Kidney capillary endothelial cell (primary cell): Measurements from ENCODE around the gene CENPF.

Experiments
- DNase-seq: peaks from one replicate; pipeline ENCODE4 v3.0.0-alpha.2; 2018; ENCODE audit warnings: low spot score

The CENPF gene

DNA sequence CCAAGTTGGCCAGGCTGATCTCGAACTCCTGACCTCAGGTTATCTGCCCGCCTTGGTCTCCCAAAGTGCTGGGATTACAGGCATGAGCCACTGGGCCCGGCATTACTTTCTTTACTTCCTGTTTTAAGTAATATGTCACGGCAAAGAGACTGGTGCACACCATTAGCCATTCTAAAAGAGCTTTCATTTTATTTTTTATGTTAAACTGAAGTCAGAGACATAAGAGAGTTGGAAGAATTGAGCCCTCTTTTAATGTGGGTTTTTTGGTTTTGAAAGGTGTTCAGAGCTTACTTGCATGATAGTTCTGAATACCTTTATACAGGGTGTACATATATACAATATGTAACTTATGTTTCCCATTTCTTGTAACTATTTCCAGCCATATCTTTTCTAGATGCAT, 14.3 kb downstream of the CENPF start:
- no peak for DNase-seq

DNA sequence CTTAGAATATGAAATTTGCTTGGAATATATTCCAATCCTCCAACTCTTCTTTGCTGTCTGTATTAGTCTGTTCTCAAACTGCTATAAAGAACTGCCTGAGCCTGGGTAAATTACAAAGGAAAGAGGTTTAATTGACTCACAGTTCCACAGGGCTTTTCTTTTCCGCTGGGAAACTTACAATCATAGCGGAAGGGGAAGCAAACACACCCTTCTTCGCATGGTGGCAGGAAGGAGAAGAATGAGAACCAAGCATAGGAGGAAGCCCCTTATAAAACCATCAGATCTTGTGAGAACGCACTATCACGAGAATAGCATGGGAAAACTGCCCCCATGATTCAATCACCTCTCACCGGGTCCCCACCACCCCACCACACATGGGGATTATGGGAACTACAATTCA, 14.8 kb downstream of the CENPF start:
- DNase-seq, result no peak

DNA sequence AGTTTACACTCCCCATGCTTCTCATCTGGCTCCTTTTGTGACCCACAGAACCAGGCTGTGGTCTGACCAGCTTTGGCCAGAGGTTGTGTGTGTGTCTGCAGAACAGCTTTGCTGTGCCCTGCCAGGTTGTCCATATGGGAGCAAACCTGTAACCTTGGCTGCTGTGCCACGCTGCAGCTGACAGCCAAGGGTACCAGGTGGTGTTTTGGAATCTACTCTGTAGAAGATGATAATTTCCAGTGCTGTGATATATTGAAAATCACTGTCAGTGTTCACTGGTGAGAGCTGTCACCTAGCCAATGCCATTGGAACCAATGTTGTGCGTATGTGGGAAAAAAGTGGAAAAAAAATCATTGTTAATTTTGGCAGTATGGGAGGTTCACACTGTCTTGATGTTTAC, 18.2 kb downstream of the CENPF start:
- DNase-seq, result no peak

DNA sequence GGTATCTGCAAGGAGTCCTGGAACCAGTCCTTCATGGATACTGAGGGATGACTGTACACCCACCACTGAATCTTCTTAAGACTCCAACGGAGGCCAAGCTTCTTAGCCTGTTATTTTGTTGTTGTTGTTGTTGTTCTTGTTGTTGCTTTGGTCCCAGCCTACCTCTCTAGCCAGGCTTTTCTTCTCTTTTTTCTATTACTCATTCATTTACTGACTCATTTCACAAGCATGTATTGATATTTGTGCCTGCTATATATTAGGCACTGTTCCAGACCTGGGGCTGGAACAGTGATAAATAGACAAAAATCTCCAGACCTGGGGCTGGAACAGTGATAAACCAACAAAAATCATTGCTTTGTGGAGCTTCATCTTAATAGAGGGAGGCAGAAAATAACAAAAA, 20.4 kb downstream of the CENPF start:
- DNase-seq, result no peak

DNA sequence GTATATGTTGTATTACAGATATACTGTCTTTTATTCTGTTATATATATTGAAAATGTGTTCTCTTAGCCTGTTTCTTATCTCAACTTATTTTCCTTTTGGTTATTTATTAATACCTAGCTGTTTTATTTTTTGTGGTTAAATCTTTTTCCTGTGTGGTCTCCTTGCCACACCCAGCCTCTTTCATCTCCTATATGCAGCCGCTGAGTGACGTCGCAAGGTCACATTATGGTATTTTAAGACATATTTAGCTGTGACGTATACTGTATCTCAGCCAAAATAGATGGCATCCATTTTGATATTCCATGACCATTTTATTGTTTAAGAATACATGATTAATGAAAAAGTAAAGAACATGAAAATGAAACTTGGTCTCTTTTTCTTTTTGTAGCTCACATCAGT, 29.1 kb downstream of the CENPF start:
- DNase-seq, result no peak

DNA sequence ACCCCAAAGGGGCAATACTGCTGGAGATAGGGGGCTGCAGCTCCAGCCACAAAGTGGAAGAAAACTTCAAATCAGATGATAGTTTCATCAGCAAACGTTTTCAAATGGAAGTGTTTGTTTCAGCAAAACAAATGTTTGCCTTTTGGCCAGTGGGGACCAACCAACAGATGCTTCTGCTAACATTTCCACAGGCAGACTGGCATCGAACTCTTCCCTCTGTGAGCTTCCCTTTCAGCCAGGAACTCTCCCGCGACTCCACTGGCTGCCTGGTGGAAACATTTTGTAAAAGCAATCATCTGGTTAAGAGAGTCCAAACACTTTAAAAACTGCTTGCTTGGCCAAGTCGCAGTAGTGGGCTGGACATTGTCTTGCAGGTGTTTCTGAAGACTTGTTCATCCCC, 30.7 kb downstream of the CENPF start:
- DNase-seq, result no peak

DNA sequence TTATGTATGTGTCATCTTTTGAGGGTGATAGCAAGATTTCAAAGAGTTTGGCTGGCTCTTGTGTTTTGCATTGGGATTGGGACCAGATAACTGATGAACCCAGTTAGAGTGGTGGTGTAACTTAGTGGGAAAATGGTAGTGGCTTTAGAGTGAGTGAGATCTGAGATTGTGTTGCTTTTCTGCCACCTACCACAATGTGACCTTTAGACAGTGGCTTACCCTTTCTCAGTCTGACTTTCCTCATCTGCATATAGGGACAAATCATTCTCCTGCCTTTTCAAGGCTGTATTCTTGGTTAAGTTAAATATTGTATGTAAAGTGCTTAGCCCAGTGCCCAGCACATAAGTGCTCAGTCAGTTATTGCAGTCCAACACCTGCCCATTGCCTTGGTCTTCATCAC, 31.3 kb downstream of the CENPF start:
- no peak for DNase-seq

DNA sequence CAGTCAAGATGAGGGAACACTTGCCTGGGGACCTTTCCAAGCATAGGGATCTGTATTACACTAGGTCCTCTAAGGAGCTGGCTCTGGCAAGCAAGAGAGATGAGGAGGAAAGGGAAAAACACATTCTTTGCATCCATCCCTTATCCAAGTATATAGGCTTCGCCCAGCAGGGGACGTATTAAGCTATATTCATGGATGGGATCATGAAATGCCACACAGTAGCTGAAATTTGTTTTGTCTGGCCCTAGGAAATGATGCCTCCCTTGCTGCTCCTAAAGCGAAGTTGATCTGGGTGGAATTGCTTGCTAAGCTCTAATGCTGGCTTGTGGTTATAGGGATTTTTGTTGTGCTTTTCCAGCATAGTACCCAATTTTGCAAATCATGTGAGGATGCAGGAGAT, 32.1 kb downstream of the CENPF start:
- no peak for DNase-seq

DNA sequence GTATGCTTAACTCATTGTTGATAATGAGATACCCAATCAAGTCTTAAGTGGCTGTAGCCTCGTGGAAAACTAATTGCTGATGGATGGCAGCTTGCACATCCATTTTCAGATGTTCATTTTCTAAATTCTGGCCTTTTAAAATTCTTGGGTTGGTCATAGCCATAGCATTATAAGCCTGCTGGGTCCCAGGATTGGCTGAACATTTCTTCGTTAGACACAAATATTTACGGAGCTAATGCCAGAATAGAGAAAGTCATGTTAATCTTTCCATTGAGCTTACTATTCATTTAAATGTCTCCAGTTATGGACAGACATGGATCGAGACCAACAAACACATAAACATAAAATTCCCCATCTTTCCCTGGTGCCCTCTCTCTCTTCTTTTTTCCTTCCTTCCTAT, 32.5 kb downstream of the CENPF start:
- no peak for DNase-seq

DNA sequence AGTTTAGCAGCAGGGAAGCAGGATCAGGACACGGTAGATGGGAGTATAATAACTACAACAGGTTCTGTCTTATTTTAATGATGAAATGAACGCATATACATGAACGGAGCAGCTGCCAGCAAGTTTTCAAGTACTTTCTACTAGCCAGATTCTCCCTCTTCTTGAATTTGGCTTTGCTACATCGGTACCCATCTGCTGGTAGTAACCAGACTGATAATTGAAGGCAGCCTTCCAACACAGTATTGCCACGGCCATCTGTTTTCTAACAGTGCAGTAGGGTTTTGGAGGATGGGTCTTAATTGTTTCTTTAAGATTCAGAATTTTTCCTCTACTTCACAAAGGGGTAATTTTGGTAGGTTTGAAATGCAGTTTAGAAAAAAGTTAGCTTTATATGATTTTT, 33.4 kb downstream of the CENPF start:
- DNase-seq, result no peak

DNA sequence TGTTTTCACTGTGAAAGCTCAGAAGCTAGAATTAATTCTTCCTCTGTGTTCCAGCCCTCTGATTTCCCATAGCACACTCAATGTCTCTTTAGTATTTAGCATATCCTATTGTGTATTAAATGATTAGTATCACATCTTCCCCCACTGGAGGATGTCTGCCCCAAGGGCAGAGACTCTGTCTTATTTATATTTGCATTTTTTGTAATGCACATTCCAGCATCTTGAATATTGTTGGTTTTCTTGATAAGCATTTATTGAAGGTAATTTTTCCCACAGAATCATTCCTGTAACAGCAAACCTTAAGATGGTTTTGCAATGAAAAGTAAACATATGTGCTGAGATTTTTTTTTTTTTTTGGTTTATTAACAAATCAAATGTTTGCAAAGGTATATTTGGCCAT, 34.1 kb downstream of the CENPF start:
- no peak for DNase-seq

DNA sequence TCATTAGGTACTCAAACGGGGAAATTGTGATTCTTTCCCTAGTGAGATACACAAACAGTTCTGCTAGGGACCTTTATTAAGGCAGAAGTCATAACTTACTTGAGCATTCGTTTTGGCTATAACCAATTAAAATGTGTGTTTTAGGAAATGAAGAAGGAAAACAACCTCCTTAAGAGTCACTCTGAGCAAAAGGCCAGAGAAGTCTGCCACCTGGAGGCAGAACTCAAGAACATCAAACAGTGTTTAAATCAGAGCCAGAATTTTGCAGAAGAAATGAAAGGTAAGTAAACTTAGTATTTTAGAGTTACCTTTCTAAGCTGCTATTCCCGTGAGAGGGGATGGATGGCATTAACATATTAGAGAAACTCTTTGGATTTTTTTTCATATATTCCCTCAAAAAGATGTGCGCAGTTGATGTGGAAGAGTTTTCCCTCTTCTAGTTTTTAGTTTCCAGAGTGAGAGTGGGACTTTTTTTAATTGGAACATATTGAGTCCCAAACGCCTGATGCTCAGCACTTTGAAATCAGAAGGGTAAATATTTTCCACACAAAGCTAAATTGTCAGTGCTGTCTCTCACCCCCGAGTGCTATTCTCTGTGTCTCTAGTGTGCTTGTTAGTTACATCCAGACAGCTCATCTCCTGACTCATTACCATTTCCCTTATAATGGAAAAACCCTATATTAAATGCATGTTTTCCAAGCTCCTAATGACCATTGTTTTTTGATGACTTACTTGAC, 34.9 kb downstream of the CENPF start:
- peak; percentile 50 for DNase-seq

DNA sequence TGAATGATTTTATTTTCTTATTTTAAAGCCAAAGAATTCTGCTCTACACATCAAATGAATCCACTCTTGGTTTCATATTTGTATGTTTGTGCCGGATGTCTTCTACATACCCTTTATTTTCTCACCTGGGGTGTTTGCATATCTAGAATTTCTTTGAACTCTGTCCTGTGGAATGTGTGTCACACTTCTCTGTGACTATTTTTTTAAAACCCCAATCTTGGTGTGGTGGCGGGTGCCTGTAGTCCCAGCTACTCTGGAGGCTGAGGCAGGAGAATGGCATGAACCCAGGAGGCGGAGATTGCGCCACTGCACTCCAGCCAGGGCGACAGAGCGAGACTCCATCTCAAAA, 35.4 kb downstream of the CENPF start:
- no peak for DNase-seq

DNA sequence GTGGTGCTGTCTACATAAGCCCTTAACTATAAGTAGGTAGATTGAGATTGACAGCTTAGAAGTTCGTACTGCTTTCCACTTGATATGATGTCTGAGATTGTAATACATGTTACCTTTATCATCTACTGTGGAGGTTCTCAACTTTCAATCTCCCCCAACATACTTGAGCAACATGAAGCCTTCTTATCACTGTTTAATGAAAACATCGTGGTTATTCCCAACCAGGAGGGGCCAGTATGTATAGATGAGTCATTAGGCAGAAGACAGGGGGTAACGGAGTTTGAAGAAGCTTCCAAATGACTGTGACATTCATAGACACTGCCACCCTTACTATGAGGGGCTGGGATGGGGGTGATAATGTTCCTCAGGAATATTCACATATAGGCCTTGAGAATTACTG, 36.0 kb downstream of the CENPF start:
- DNase-seq, result no peak

DNA sequence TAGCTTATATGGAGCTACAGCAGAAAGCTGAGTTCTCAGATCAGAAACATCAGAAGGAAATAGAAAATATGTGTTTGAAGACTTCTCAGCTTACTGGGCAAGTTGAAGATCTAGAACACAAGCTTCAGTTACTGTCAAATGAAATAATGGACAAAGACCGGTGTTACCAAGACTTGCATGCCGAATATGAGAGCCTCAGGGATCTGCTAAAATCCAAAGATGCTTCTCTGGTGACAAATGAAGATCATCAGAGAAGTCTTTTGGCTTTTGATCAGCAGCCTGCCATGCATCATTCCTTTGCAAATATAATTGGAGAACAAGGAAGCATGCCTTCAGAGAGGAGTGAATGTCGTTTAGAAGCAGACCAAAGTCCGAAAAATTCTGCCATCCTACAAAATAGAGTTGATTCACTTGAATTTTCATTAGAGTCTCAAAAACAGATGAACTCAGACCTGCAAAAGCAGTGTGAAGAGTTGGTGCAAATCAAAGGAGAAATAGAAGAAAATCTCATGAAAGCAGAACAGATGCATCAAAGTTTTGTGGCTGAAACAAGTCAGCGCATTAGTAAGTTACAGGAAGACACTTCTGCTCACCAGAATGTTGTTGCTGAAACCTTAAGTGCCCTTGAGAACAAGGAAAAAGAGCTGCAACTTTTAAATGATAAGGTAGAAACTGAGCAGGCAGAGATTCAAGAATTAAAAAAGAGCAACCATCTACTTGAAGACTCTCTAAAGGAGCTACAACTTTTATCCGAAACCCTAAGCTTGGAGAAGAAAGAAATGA, 37.6 kb downstream of the CENPF start:
- DNase-seq, result no peak

DNA sequence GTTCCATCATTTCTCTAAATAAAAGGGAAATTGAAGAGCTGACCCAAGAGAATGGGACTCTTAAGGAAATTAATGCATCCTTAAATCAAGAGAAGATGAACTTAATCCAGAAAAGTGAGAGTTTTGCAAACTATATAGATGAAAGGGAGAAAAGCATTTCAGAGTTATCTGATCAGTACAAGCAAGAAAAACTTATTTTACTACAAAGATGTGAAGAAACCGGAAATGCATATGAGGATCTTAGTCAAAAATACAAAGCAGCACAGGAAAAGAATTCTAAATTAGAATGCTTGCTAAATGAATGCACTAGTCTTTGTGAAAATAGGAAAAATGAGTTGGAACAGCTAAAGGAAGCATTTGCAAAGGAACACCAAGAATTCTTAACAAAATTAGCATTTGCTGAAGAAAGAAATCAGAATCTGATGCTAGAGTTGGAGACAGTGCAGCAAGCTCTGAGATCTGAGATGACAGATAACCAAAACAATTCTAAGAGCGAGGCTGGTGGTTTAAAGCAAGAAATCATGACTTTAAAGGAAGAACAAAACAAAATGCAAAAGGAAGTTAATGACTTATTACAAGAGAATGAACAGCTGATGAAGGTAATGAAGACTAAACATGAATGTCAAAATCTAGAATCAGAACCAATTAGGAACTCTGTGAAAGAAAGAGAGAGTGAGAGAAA, 38.4 kb downstream of the CENPF start:
- DNase-seq, result no peak

DNA sequence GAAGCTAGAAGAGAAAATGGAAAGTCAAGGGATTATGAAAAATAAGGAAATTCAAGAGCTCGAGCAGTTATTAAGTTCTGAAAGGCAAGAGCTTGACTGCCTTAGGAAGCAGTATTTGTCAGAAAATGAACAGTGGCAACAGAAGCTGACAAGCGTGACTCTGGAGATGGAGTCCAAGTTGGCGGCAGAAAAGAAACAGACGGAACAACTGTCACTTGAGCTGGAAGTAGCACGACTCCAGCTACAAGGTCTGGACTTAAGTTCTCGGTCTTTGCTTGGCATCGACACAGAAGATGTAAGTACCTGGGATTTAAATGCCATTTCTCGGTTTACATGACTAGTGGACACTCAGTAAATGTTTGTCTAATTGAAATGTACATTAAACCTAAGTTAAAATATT, 40.0 kb downstream of the CENPF start:
- DNase-seq, result no peak

DNA sequence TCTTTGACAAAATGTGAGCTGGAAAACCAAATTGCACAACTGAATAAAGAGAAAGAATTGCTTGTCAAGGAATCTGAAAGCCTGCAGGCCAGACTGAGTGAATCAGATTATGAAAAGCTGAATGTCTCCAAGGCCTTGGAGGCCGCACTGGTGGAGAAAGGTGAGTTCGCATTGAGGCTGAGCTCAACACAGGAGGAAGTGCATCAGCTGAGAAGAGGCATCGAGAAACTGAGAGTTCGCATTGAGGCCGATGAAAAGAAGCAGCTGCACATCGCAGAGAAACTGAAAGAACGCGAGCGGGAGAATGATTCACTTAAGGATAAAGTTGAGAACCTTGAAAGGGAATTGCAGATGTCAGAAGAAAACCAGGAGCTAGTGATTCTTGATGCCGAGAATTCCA, 42.7 kb downstream of the CENPF start:
- no peak for DNase-seq

DNA sequence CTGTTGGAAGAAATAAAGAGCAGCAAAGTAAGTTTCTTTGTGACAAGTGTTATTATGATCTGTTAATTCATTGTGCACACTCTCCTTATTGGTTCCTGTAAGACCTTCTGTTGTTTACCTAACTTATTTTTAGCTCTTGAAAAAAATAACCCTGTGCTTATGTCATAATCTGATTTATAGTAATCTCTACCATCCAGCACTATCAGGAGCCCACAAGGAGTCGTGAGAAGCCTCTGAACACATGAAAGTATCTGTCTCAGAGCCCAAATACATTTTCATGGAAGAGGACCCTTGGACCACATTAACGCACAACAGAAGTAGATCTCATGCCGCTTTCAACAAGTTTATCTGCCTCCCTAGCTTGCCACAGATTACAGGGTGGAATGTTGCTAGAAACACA, 45.8 kb downstream of the CENPF start:
- no peak for DNase-seq

DNA sequence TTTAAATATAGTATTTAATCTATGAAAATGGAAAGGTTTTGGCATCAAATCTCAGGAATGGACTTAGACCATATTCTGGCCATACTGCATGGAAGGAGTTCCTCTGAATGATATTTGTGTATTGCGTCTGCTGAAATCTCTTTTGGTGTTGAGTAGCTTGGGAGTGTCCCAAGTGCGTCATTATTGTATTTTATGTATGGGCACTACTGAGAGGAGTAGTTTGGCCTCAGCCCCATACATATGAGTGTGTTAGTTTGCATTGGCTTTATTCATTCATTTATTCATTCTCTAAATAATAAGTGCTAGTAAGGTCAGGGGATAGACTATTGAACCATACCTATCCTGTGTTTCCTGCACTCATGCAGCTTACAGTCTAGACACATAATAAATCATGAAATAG, 46.6 kb downstream of the CENPF start:
- no peak for DNase-seq

DNA sequence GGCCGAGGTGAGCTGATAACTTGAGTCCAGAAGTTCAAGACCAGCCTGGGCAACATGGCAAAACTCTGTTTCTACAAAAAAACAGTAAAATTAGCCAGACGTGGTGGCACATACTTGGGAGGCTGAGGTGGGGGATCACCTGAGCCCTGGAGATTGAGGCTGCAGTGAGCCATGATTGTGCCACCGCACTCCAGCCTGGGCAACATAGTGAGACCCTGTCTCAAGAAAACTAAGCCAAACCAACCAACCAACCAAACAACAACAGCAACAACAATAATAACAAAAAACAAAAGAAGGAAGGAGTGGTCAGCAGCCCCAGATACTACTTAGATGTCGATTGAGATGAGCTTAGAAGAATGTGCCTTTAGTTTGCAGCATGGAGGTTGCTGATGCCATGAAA, 47.7 kb downstream of the CENPF start:
- DNase-seq, result no peak

DNA sequence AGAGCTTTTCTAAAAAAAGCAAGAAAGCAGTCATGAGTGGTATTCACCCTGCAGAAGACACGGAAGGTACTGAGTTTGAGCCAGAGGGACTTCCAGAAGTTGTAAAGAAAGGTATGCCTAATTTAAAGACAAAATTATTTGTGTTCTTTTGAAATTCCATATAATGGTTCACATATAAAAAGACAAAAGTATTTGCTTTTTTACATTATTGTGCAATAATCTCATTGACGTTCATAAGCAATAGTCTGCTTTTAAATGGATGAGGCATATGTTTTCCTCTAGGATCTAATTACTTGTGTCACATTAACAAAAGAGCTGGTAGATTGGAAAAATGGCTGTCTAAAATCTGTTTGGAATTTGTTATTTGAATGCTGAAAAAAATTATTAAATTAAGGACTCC, 54.3 kb downstream of the CENPF start:
- DNase-seq, result no peak

DNA sequence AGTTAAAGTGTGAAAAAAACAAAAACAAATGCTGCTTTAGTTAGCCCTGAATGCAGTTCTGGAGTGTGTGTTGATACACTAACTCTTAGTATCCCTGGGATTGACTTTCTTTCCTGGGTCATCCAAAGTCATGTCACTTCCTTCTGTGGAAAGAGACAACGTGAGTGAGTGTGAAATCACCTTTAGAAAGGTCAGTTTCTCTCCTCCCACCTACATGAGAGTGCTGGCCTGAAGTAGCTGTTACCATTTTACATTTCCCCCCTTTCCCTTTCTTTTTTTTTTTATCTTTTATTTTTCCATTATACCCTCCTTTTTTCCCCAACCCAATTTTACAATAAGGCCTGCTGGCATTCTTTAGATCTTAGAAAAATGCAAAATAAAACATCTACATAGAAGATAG, 55.2 kb downstream of the CENPF start:
- DNase-seq, result no peak
